Activated naive CD4-positive, alpha-beta T cell treated with anti-CD3 and anti-CD28 coated beads for 36 hours (primary cell): ENCODE data around the gene ELL3. TPM values are rescaled to one million over a fixed set of nuclear protein-coding genes. Genes with fewer than 3 reads are reported as not detected.

Source experiments
- CTCF ChIA-PET: fragments of 350-600 bp; sonication (Branson Sonifier 250); formaldehyde crosslinking; loops from one replicate; lab custom pipeline; 2021; ENCODE audit warnings: antibody characterized with exemption; lab: Charles Lee
- DNase-seq: peaks from one replicate; pipeline ENCODE4 v3.0.0-alpha.2; 2020
- H3K27ac Mint-ChIP-seq: one replicate; pipeline ENCODE4 v1.8.0; 2021; ENCODE audit warnings: mild to moderate bottlenecking, mixed read lengths
- H3K27me3 Mint-ChIP-seq: one replicate; pipeline ENCODE4 v1.8.0; 2021; ENCODE audit warnings: low read depth, mixed read lengths
- H3K36me3 Mint-ChIP-seq: one replicate; pipeline ENCODE4 v1.8.0; 2021; ENCODE audit warnings: low read depth, mixed read lengths
- H3K4me1 Mint-ChIP-seq: one replicate; pipeline ENCODE4 v1.8.0; 2021; ENCODE audit warnings: low read depth, mixed read lengths
- H3K4me3 Mint-ChIP-seq: one replicate; pipeline ENCODE4 v1.8.0; 2021; ENCODE audit warnings: mild to moderate bottlenecking, moderate library complexity, mixed read lengths
- H3K9me3 Mint-ChIP-seq: one replicate; pipeline ENCODE4 v1.8.0; 2021; ENCODE audit warnings: mixed read lengths
- intact Hi-C: fragments of 100-400 bp; cut with micrococcal nuclease; formaldehyde crosslinking; loops from one replicate; pipeline ENCODE4 v1.15.1; 2023
- total RNA-seq, 2 experiments: library from RNA; stranded (reverse); gene quantifications; one replicate each; pipeline ENCODE4 v1.2.3, GENCODE V29; 2021

The ELL3 gene
- total RNA-seq, 2 experiments from 2014 or later: 1.0 to 1.2 TPM

GRCh38 chr15:43799945-43800285, 23.1 kb upstream of the ELL3 start, which contains the start of gene SERINC4:
TSS of gene SERINC4 (minus strand) at chr15:43800220. CDS start at chr15:43799986, 234 bp downstream.
- peaks cover 49% of the 10 kb centered on the region for H3K4me1 Mint-ChIP-seq
- no peak for DNase-seq
- CTCF ChIA-PET: interaction anchor here (0.9 to 1.4 kb wide), 2 partner anchors 23 to 27 kb away, joined by 4 read pairs; partner anchors contain the start of genes ELL3 and WDR76
- no peaks in the 10 kb centered on the region for H3K27me3 Mint-ChIP-seq
- no peaks in the 10 kb centered on the region for H3K9me3 Mint-ChIP-seq
- H3K27ac Mint-ChIP-seq: peak within 1 kb of the TSS; percentile 95
- peak within 1 kb of the TSS; percentile 97 for H3K4me3 Mint-ChIP-seq
- peaks cover 76% of the 10 kb centered on the region for H3K36me3 Mint-ChIP-seq
- intact Hi-C loops: loop anchor here (1.0 to 2.0 kb wide), 4 partner anchors 8 to 51 kb away; partner anchors contain the start of genes MFAP1 and SERF2

GRCh38 chr15:43799209-43799944, 22.6 kb upstream of the ELL3 start:
- Mint-ChIP-seq H3K36me3 (peaks cover 76% of the 10 kb centered on the region), H3K27me3 (no peaks in the 10 kb centered on the region), H3K27ac (peak overlapping the region; percentile 95), H3K4me3 (no peak overlapping the region), H3K9me3 (no peaks in the 10 kb centered on the region), H3K4me1 (peaks cover 54% of the 10 kb centered on the region)
- intact Hi-C loops: no loop called here
- DNase-seq: no peak
- CTCF ChIA-PET: interaction anchor here (1.4 kb wide), 1 partner anchor 28 kb away, joined by 4 read pairs; the partner anchor contains the start of gene WDR76

GRCh38 chr15:43796566-43796965, 19.8 kb upstream of the ELL3 start:
- no peak for DNase-seq
- Mint-ChIP-seq H3K27me3 (no peaks in the 10 kb centered on the region), H3K36me3 (peaks cover 84% of the 10 kb centered on the region), H3K4me3 (no peak overlapping the region), H3K9me3 (no peaks in the 10 kb centered on the region), H3K27ac (peak overlapping the region; percentile 4), H3K4me1 (peaks cover 66% of the 10 kb centered on the region)
- CTCF ChIA-PET: interaction anchor here (1.0 to 3.5 kb wide), 2 partner anchors 20 to 28 kb away, joined by 3 to 17 read pairs; partner anchors contain the start of genes ELL3 and MFAP1
- intact Hi-C loops: no loop called here

GRCh38 chr15:43795997-43796396, 19.2 kb upstream of the ELL3 start:
- H3K27me3 Mint-ChIP-seq: no peaks in the 10 kb centered on the region
- H3K4me3 Mint-ChIP-seq: no peak overlapping the region
- intact Hi-C loops: no loop called here
- DNase-seq: no peak
- H3K9me3 Mint-ChIP-seq: no peaks in the 10 kb centered on the region
- H3K4me1 Mint-ChIP-seq: peaks cover 64% of the 10 kb centered on the region
- CTCF ChIA-PET: interaction anchor here (1.0 to 3.5 kb wide), 3 partner anchors 19 to 32 kb away, joined by 3 to 17 read pairs (median 3); partner anchors contain the start of genes ELL3 and MFAP1
- peak overlapping the region; percentile 37 for H3K27ac Mint-ChIP-seq
- peaks cover 78% of the 10 kb centered on the region for H3K36me3 Mint-ChIP-seq

- peaks cover 70% of the 10 kb centered on the region for H3K36me3 Mint-ChIP-seq
- H3K27ac Mint-ChIP-seq: no peak overlapping the region
- H3K9me3 Mint-ChIP-seq: no peaks in the 10 kb centered on the region
- CTCF ChIA-PET: interaction anchor here (1.1 to 3.5 kb wide), 2 partner anchors 19 to 33 kb away, joined by 3 to 17 read pairs; partner anchors contain the start of gene ELL3
- peaks cover 62% of the 10 kb centered on the region for H3K4me1 Mint-ChIP-seq
- no peaks in the 10 kb centered on the region for H3K27me3 Mint-ChIP-seq
- intact Hi-C loops: no loop called here
- DNase-seq: no peak
- no peak overlapping the region for H3K4me3 Mint-ChIP-seq
These were observed 18.4 kb upstream of the ELL3 start for GRCh38 chr15:43795197-43795596.

GRCh38 chr15:43794269-43795037, 17.7 kb upstream of the ELL3 start:
- intact Hi-C loops: no loop called here
- H3K9me3 Mint-ChIP-seq: no peaks in the 10 kb centered on the region
- H3K36me3 Mint-ChIP-seq: peaks cover 62% of the 10 kb centered on the region
- no peaks in the 10 kb centered on the region for H3K27me3 Mint-ChIP-seq
- peak overlapping the region; percentile 90 for H3K4me3 Mint-ChIP-seq
- no peak for DNase-seq
- H3K4me1 Mint-ChIP-seq: peaks cover 56% of the 10 kb centered on the region
- CTCF ChIA-PET: interaction anchor here (3.5 kb wide), 1 partner anchor 18 kb away, joined by 17 read pairs; the partner anchor contains the start of gene ELL3
- H3K27ac Mint-ChIP-seq: peak overlapping the region; percentile 92

GRCh38 chr15:43793647-43794046, 16.9 kb upstream of the ELL3 start:
- Mint-ChIP-seq H3K36me3 (peaks cover 54% of the 10 kb centered on the region), H3K4me1 (peaks cover 50% of the 10 kb centered on the region), H3K4me3 (peak overlapping the region; percentile 90), H3K27ac (peak overlapping the region; percentile 92), H3K27me3 (no peaks in the 10 kb centered on the region), H3K9me3 (no peaks in the 10 kb centered on the region)
- DNase-seq: no peak
- intact Hi-C loops: no loop called here
- CTCF ChIA-PET: interaction anchor here (1.0 kb wide), 1 partner anchor 24 kb away, joined by 5 read pairs; no protein-coding TSS in a partner anchor

GRCh38 chr15:43792761-43793476, 16.2 kb upstream of the ELL3 start:
- CTCF ChIA-PET: interaction anchor here (1.0 kb wide), 1 partner anchor 23 kb away, joined by 5 read pairs; no protein-coding TSS in a partner anchor
- H3K27me3 Mint-ChIP-seq: no peaks in the 10 kb centered on the region
- H3K36me3 Mint-ChIP-seq: peaks cover 48% of the 10 kb centered on the region
- no peaks in the 10 kb centered on the region for H3K9me3 Mint-ChIP-seq
- intact Hi-C loops: loop anchor here (1.0 kb wide), 5 partner anchors 7 to 283 kb away; partner anchors contain the start of genes HYPK, MFAP1 and SERINC4
- peak overlapping the region; percentile 92 for H3K27ac Mint-ChIP-seq
- DNase-seq: peak; percentile 58
- peak overlapping the region; percentile 90 for H3K4me3 Mint-ChIP-seq
- H3K4me1 Mint-ChIP-seq: peaks cover 43% of the 10 kb centered on the region

GRCh38 chr15:43791993-43792760, 15.4 kb upstream of the ELL3 start, which contains the start of gene SERF2:
TSS of gene SERF2 (plus strand) at chr15:43792320. CDS start at chr15:43792377, 57 bp downstream.
- intact Hi-C loops: loop anchor here (1.0 kb wide), 5 partner anchors 8 to 282 kb away; partner anchors contain the start of genes HYPK, MFAP1 and SERINC4
- CTCF ChIA-PET: interaction anchor here (0.7 to 1.8 kb wide), 2 partner anchors 10 to 15 kb away, joined by 4 to 5 read pairs; partner anchors contain the start of gene ELL3
- no peaks in the 10 kb centered on the region for H3K27me3 Mint-ChIP-seq
- peak within 1 kb of the TSS; percentile 90 for H3K4me3 Mint-ChIP-seq
- peak; percentile 100 for DNase-seq
- H3K27ac Mint-ChIP-seq: peak within 1 kb of the TSS; percentile 92
- H3K9me3 Mint-ChIP-seq: no peaks in the 10 kb centered on the region
- peaks cover 39% of the 10 kb centered on the region for H3K4me1 Mint-ChIP-seq
- H3K36me3 Mint-ChIP-seq: peaks cover 48% of the 10 kb centered on the region

- DNase-seq: no peak
- intact Hi-C loops: no loop called here
- H3K27me3 Mint-ChIP-seq: no peaks in the 10 kb centered on the region
- H3K4me3 Mint-ChIP-seq: no peak overlapping the region
- H3K4me1 Mint-ChIP-seq: peaks cover 19% of the 10 kb centered on the region
- H3K27ac Mint-ChIP-seq: no peak overlapping the region
- H3K9me3 Mint-ChIP-seq: no peaks in the 10 kb centered on the region
- CTCF ChIA-PET: no interaction called here
- peaks cover 24% of the 10 kb centered on the region for H3K36me3 Mint-ChIP-seq
These were observed 12.6 kb upstream of the ELL3 start for GRCh38 chr15:43789409-43789808.

- H3K9me3 Mint-ChIP-seq: no peaks in the 10 kb centered on the region
- CTCF ChIA-PET: interaction anchor here (0.7 to 1.0 kb wide), 2 partner anchors 8 to 338 kb away, joined by 3 to 8 read pairs; no protein-coding TSS in a partner anchor
- intact Hi-C loops: no loop called here
These were observed 2.2 kb upstream of the ELL3 start for GRCh38 chr15:43779016-43779415.

More at GRCh38 chr15:43779016-43779415, 2.2 kb upstream of the ELL3 start:
- Mint-ChIP-seq H3K27ac (peak overlapping the region; percentile 28), H3K27me3 (no peaks in the 10 kb centered on the region), H3K4me3 (no peak overlapping the region), H3K36me3 (no peaks in the 10 kb centered on the region), H3K4me1 (peaks cover 23% of the 10 kb centered on the region)
- DNase-seq: no peak
